SK-N-SH treated with all-trans-retinoic acid at 6 μM for 48 hours (cell line): ENCODE results near the gene DOCK1.

Experiments used
- ATAC-seq: fragments of 200-7000 bp; cut with Tn5 transposase; 3 replicates; pipeline ENCODE4 v1.9.1; 2020; ENCODE audit warnings: mild to moderate bottlenecking, moderate library complexity
- ARNTL ChIP-seq: fragments of 450-650 bp; formaldehyde crosslinking; IDR thresholded peaks from 2 replicates; pipeline ENCODE4 v1.5.0; 2020; ENCODE audit warnings: low read depth, mild to moderate bottlenecking, moderate library complexity, borderline replicate concordance
- BACH2 ChIP-seq: fragments of 250-450 bp; sonication (Bioruptor Pico); IDR thresholded peaks from 2 replicates; pipeline ENCODE4 v1.9.0; 2021; ENCODE audit warnings: mild to moderate bottlenecking, borderline replicate concordance
- CREB5 ChIP-seq: fragments of 250-450 bp; sonication (Bioruptor Pico); IDR thresholded peaks from 2 replicates; pipeline ENCODE4 v1.5.1; 2020; ENCODE audit warnings: low read depth, mild to moderate bottlenecking, moderate library complexity
- CSDC2 ChIP-seq: fragments of 250-450 bp; sonication (Bioruptor Pico); IDR thresholded peaks from 2 replicates; pipeline ENCODE4 v1.5.0; 2020; ENCODE audit warnings: mild to moderate bottlenecking, moderate library complexity
- CSRNP3 ChIP-seq: fragments of 250-450 bp; sonication (Bioruptor Pico); IDR thresholded peaks from 2 replicates; pipeline ENCODE4 v1.5.1; 2021; ENCODE audit warnings: mild to moderate bottlenecking, moderate library complexity
- ESRRG ChIP-seq: fragments of 250-450 bp; sonication (Bioruptor Pico); IDR thresholded peaks from 2 replicates; pipeline ENCODE4 v1.6.1; 2021; ENCODE audit warnings: mild to moderate bottlenecking
- GLIS3 ChIP-seq: fragments of 250-450 bp; sonication (Bioruptor Pico); IDR thresholded peaks from 2 replicates; pipeline ENCODE4 v1.5.0; 2020; ENCODE audit warnings: mild to moderate bottlenecking, moderate library complexity
- PATZ1 ChIP-seq: fragments of 250-450 bp; sonication (Bioruptor Pico); IDR thresholded peaks from 2 replicates; pipeline ENCODE4 v1.8.0; 2020; ENCODE audit warnings: mild to moderate bottlenecking, moderate library complexity, borderline replicate concordance
- POU6F1 ChIP-seq: fragments of 250-450 bp; sonication (Bioruptor Pico); IDR thresholded peaks from 2 replicates; pipeline ENCODE4 v1.8.0; 2021; ENCODE audit warnings: low read depth, mild to moderate bottlenecking, moderate library complexity, borderline replicate concordance
- PPARA ChIP-seq: fragments of 250-450 bp; sonication (Bioruptor Pico); IDR thresholded peaks from 2 replicates; pipeline ENCODE4 v1.5.0; 2020; ENCODE audit warnings: mild to moderate bottlenecking, borderline replicate concordance
- RARB ChIP-seq: fragments of 250-450 bp; sonication (Bioruptor Pico); IDR thresholded peaks from 2 replicates; pipeline ENCODE4 v1.8.0; 2021; ENCODE audit warnings: mild to moderate bottlenecking, moderate library complexity
- SNAI2 ChIP-seq: fragments of 250-450 bp; sonication (Bioruptor Pico); IDR thresholded peaks from 2 replicates; pipeline ENCODE4 v1.5.0; 2020; ENCODE audit warnings: mild to moderate bottlenecking, moderate library complexity
- TCF4 ChIP-seq: fragments of 250-450 bp; sonication (Bioruptor Pico); IDR thresholded peaks from 2 replicates; pipeline ENCODE4 v1.8.0; 2021; ENCODE audit warnings: mild to moderate bottlenecking, moderate library complexity, borderline replicate concordance
- TOX ChIP-seq: fragments of 250-450 bp; sonication (Bioruptor Pico); IDR thresholded peaks from 2 replicates; pipeline ENCODE4 v1.8.0; 2021; ENCODE audit warnings: mild to moderate bottlenecking, moderate library complexity, borderline replicate concordance
- TSHZ2 ChIP-seq: fragments of 250-450 bp; sonication (Bioruptor Pico); IDR thresholded peaks from 2 replicates; pipeline ENCODE4 v1.5.0; 2020; ENCODE audit warnings: mild to moderate bottlenecking, moderate library complexity
- ZC3H10 ChIP-seq: fragments of 250-450 bp; sonication (Bioruptor Pico); IDR thresholded peaks from 2 replicates; pipeline ENCODE4 v1.5.1; 2021; ENCODE audit warnings: mild to moderate bottlenecking, moderate library complexity
- ZFP3 ChIP-seq: fragments of 250-450 bp; sonication (Bioruptor Pico); IDR thresholded peaks from 2 replicates; pipeline ENCODE4 v1.5.0; 2020; ENCODE audit warnings: mild to moderate bottlenecking, moderate library complexity
- ZFP30 ChIP-seq: fragments of 450-650 bp; formaldehyde crosslinking; IDR thresholded peaks from 2 replicates; pipeline ENCODE4 v1.5.0; 2022; ENCODE audit warnings: mild to moderate bottlenecking, moderate library complexity
- ZNF565 ChIP-seq: fragments of 450-650 bp; formaldehyde crosslinking; conservative IDR thresholded peaks from 2 replicates; pipeline ENCODE4 v1.5.0; 2020; ENCODE audit warnings: low read depth, mild to moderate bottlenecking, moderate library complexity
- ZNF70 ChIP-seq: fragments of 450-650 bp; formaldehyde crosslinking; IDR thresholded peaks from 2 replicates; pipeline ENCODE4 v1.5.0; 2020; ENCODE audit warnings: mild to moderate bottlenecking, moderate library complexity
- ZNF8 ChIP-seq: fragments of 450-650 bp; formaldehyde crosslinking; IDR thresholded peaks from 2 replicates; pipeline ENCODE4 v1.5.0; 2020; ENCODE audit warnings: mild to moderate bottlenecking, moderate library complexity

DOCK1 gene

GRCh38 chr10:127407551-127407950 lies 502.3 kb downstream of the DOCK1 start:
- TF ChIP-seq CSDC2, result no peak
- no peak for TF ChIP-seq TSHZ2 (CRISPR knock-in tag)
- no peak for TF ChIP-seq ZFP3 (CRISPR knock-in tag)
- TF ChIP-seq RARB (CRISPR knock-in tag), result no peak
- TF ChIP-seq CREB5 (CRISPR knock-in tag), result no peak
- TF ChIP-seq, all 23 proteins: peak for 0

GRCh38 chr10:127408112-127408710 lies 503.0 kb downstream of the DOCK1 start:
- TF ChIP-seq PATZ1 (no peak), ZC3H10 (CRISPR knock-in tag) (no peak), ZFP30 (CRISPR knock-in tag) (no peak), ZNF8 (CRISPR knock-in tag) (no peak), TSHZ2 (CRISPR knock-in tag) (no peak), ESRRG (no peak), CSRNP3 (CRISPR knock-in tag) (no peak), SNAI2 (CRISPR knock-in tag) (no peak), GLIS3 (CRISPR knock-in tag) (no peak), POU6F1 (CRISPR knock-in tag) (no peak), ARNTL (CRISPR knock-in tag) (no peak), CREB5 (CRISPR knock-in tag) (no peak), ZNF70 (CRISPR knock-in tag) (no peak), TOX (CRISPR knock-in tag) (no peak), CSDC2 (no peak), PPARA (CRISPR knock-in tag) (no peak), TCF4 (CRISPR knock-in tag) (no peak), BACH2 (CRISPR knock-in tag) (no peak), ZNF565 (CRISPR knock-in tag) (no peak), RARB (CRISPR knock-in tag) (no peak)
- no peak; the same call in 2 of the 3 replicates for ATAC-seq

More at GRCh38 chr10:127407551-127407950, 502.3 kb downstream of the DOCK1 start:
- ATAC-seq, result no peak
